ENCODE data around the gene IDUA.

DNA sequence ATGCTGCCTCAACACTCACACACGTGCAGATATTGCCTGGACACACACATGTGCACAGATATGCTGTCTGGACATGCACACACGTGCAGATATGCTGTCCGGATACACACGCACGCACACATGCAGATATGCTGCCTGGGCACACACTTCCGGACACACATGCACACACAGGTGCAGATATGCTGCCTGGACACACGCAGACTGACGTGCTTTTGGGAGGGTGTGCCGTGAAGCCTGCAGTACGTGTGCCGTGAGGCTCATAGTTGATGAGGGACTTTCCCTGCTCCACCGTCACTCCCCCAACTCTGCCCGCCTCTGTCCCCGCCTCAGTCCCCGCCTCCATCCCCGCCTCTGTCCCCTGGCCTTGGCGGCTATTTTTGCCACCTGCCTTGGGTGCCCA lies 39.3 kb downstream of the IDUA start:
- TF ChIP-seq, protein P1, sequence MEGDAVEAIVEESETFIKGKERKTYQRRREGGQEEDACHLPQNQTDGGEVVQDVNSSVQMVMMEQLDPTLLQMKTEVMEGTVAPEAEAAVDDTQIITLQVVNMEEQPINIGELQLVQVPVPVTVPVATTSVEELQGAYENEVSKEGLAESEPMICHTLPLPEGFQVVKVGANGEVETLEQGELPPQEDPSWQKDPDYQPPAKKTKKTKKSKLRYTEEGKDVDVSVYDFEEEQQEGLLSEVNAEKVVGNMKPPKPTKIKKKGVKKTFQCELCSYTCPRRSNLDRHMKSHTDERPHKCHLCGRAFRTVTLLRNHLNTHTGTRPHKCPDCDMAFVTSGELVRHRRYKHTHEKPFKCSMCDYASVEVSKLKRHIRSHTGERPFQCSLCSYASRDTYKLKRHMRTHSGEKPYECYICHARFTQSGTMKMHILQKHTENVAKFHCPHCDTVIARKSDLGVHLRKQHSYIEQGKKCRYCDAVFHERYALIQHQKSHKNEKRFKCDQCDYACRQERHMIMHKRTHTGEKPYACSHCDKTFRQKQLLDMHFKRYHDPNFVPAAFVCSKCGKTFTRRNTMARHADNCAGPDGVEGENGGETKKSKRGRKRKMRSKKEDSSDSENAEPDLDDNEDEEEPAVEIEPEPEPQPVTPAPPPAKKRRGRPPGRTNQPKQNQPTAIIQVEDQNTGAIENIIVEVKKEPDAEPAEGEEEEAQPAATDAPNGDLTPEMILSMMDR (IDR thresholded peaks at IDR 0.05; ENCODE audit: low read depth, low read length, missing input control), result no peak
- TF ChIP-seq TAF1 (conservative IDR thresholded peaks at IDR 0.05) (no peak), RAD21 (IDR thresholded peaks at IDR 0.05) (no peak), MAX (IDR thresholded peaks at IDR 0.05) (no peak), HNF4G (IDR thresholded peaks at IDR 0.05) (no peak), SP1 (IDR thresholded peaks at IDR 0.05) (no peak), YY1 (IDR thresholded peaks at IDR 0.05) (no peak), RXRA (IDR thresholded peaks at IDR 0.05) (no peak), GABPA (IDR thresholded peaks at IDR 0.05 in 1 of 2, conservative IDR thresholded peaks at IDR 0.05 in 1 of 2) (no peak), FOXA2 (IDR thresholded peaks at IDR 0.05) (no peak)
- TF ChIP-seq, protein P2, sequence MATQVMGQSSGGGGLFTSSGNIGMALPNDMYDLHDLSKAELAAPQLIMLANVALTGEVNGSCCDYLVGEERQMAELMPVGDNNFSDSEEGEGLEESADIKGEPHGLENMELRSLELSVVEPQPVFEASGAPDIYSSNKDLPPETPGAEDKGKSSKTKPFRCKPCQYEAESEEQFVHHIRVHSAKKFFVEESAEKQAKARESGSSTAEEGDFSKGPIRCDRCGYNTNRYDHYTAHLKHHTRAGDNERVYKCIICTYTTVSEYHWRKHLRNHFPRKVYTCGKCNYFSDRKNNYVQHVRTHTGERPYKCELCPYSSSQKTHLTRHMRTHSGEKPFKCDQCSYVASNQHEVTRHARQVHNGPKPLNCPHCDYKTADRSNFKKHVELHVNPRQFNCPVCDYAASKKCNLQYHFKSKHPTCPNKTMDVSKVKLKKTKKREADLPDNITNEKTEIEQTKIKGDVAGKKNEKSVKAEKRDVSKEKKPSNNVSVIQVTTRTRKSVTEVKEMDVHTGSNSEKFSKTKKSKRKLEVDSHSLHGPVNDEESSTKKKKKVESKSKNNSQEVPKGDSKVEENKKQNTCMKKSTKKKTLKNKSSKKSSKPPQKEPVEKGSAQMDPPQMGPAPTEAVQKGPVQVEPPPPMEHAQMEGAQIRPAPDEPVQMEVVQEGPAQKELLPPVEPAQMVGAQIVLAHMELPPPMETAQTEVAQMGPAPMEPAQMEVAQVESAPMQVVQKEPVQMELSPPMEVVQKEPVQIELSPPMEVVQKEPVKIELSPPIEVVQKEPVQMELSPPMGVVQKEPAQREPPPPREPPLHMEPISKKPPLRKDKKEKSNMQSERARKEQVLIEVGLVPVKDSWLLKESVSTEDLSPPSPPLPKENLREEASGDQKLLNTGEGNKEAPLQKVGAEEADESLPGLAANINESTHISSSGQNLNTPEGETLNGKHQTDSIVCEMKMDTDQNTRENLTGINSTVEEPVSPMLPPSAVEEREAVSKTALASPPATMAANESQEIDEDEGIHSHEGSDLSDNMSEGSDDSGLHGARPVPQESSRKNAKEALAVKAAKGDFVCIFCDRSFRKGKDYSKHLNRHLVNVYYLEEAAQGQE (IDR thresholded peaks at IDR 0.05), result no peak
- TF ChIP-seq, protein P3, sequence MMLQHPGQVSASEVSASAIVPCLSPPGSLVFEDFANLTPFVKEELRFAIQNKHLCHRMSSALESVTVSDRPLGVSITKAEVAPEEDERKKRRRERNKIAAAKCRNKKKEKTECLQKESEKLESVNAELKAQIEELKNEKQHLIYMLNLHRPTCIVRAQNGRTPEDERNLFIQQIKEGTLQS (IDR thresholded peaks at IDR 0.05), result no peak

Data from liver (tissue), 3 donors.